ACC112 (cell line): ENCODE measurements around the gene PI4KA.

Experiments used
- H2AFZ ChIP-seq: fragments of 200-600 bp; sonication (generic); one replicate; pipeline ENCODE4 v1.6.0; 2017; ENCODE audit warnings: antibody characterized with exemption, low read length; ENCODE audit not compliant: unreplicated experiment
- H3K27ac ChIP-seq: fragments of 200-600 bp; sonication (generic); 2 replicates; pipeline ENCODE4 v1.5.1; 2014; ENCODE audit warnings: low read depth, mild to moderate bottlenecking, antibody characterized with exemption, low read length, moderate library complexity
- H3K27me3 ChIP-seq: fragments of 200-600 bp; sonication (generic); 2 replicates; pipeline ENCODE4 v1.6.1; 2014; ENCODE audit warnings: mild to moderate bottlenecking, antibody characterized with exemption, low read length, moderate library complexity, mixed read lengths; ENCODE audit not compliant: insufficient read depth
- H3K36me3 ChIP-seq: fragments of 200-600 bp; sonication (generic); 2 replicates; pipeline ENCODE4 v1.6.1; 2016; ENCODE audit warnings: mild to moderate bottlenecking, antibody characterized with exemption, low read length, moderate library complexity, mixed read lengths; ENCODE audit not compliant: insufficient read depth
- H3K4me1 ChIP-seq: fragments of 200-600 bp; sonication (generic); one replicate; pipeline ENCODE4 v1.6.1; 2016; ENCODE audit warnings: low read length, mixed read lengths; ENCODE audit not compliant: insufficient read depth, unreplicated experiment, control insufficient read depth
- H3K4me3 ChIP-seq: fragments of 200-600 bp; sonication (generic); 2 replicates; pipeline ENCODE4 v1.5.1; 2014; ENCODE audit warnings: mild to moderate bottlenecking, low read depth, low read length
- H3K79me2 ChIP-seq: fragments of 200-600 bp; sonication (generic); one replicate; pipeline ENCODE4 v1.6.0; 2016; ENCODE audit warnings: low read length; ENCODE audit not compliant: control insufficient read depth, unreplicated experiment, insufficient read depth

PI4KA gene

GRCh38 chr22:20877715-20878114 is 19.1 kb upstream of the PI4KA start:
- H2AFZ ChIP-seq = no peak overlapping the region
- H3K36me3 ChIP-seq = no peaks in the 10 kb centered on the region
- no peaks in the 10 kb centered on the region for H3K79me2 ChIP-seq
- no peak overlapping the region for H3K27ac ChIP-seq
- no peaks in the 10 kb centered on the region for H3K27me3 ChIP-seq
- no peak overlapping the region for H3K4me3 ChIP-seq
- no peaks in the 10 kb centered on the region for H3K4me1 ChIP-seq

GRCh38 chr22:20875296-20875695 is 16.7 kb upstream of the PI4KA start:
- no peaks in the 10 kb centered on the region for H3K36me3 ChIP-seq
- no peak overlapping the region for H2AFZ ChIP-seq
- H3K27me3 ChIP-seq = no peaks in the 10 kb centered on the region
- H3K4me3 ChIP-seq = no peak overlapping the region
- no peaks in the 10 kb centered on the region for H3K79me2 ChIP-seq
- H3K4me1 ChIP-seq = no peaks in the 10 kb centered on the region
- no peak overlapping the region for H3K27ac ChIP-seq

- no peak overlapping the region for H3K27ac ChIP-seq
- no peaks in the 10 kb centered on the region for H3K4me1 ChIP-seq
- no peaks in the 10 kb centered on the region for H3K36me3 ChIP-seq
- no peaks in the 10 kb centered on the region for H3K27me3 ChIP-seq
- no peaks in the 10 kb centered on the region for H3K79me2 ChIP-seq
- H3K4me3 ChIP-seq = no peak overlapping the region
- H2AFZ ChIP-seq = no peak overlapping the region
Observed at GRCh38 chr22:20873214-20873613, 14.6 kb upstream of the PI4KA start.

- H3K27ac ChIP-seq = no peak overlapping the region
- no peaks in the 10 kb centered on the region for H3K36me3 ChIP-seq
- no peak overlapping the region for H3K4me3 ChIP-seq
- no peaks in the 10 kb centered on the region for H3K27me3 ChIP-seq
- H2AFZ ChIP-seq = no peak overlapping the region
- H3K79me2 ChIP-seq = no peaks in the 10 kb centered on the region
- no peaks in the 10 kb centered on the region for H3K4me1 ChIP-seq
Observed at GRCh38 chr22:20869234-20869633, 10.6 kb upstream of the PI4KA start.

GRCh38 chr22:20868025-20868962 is 9.7 kb upstream of the PI4KA start:
- H3K79me2 ChIP-seq = no peaks in the 10 kb centered on the region

GRCh38 chr22:20867179-20868024 is 8.8 kb upstream of the PI4KA start:
- Histone ChIP-seq H3K4me1 (no peaks in the 10 kb centered on the region), H2AFZ (no peak overlapping the region), H3K27me3 (no peaks in the 10 kb centered on the region), H3K27ac (no peak overlapping the region), H3K36me3 (no peaks in the 10 kb centered on the region), H3K4me3 (no peak overlapping the region), H3K79me2 (no peaks in the 10 kb centered on the region)

More at GRCh38 chr22:20868025-20868962, 9.7 kb upstream of the PI4KA start:
- H3K27me3 ChIP-seq = no peaks in the 10 kb centered on the region
- no peak overlapping the region for H2AFZ ChIP-seq
- no peaks in the 10 kb centered on the region for H3K36me3 ChIP-seq
- H3K4me1 ChIP-seq = no peaks in the 10 kb centered on the region
- H3K4me3 ChIP-seq = no peak overlapping the region
- H3K27ac ChIP-seq = no peak overlapping the region

- no peak overlapping the region for H2AFZ ChIP-seq
- H3K36me3 ChIP-seq = no peaks in the 10 kb centered on the region
- no peak overlapping the region for H3K27ac ChIP-seq
- H3K4me3 ChIP-seq = no peak overlapping the region
- no peaks in the 10 kb centered on the region for H3K79me2 ChIP-seq
- H3K27me3 ChIP-seq = no peaks in the 10 kb centered on the region
- no peaks in the 10 kb centered on the region for H3K4me1 ChIP-seq
Observed at GRCh38 chr22:20866736-20867135, 8.1 kb upstream of the PI4KA start.

GRCh38 chr22:20865875-20866445 is 7.3 kb upstream of the PI4KA start:
- H3K4me1 ChIP-seq = no peaks in the 10 kb centered on the region
- H3K27me3 ChIP-seq = no peaks in the 10 kb centered on the region
- no peak overlapping the region for H3K4me3 ChIP-seq
- H3K36me3 ChIP-seq = no peaks in the 10 kb centered on the region
- no peak overlapping the region for H3K27ac ChIP-seq
- H2AFZ ChIP-seq = no peak overlapping the region
- H3K79me2 ChIP-seq = no peaks in the 10 kb centered on the region

- Histone ChIP-seq H3K4me1 (no peaks in the 10 kb centered on the region), H2AFZ (no peak overlapping the region), H3K79me2 (no peaks in the 10 kb centered on the region), H3K27me3 (no peaks in the 10 kb centered on the region), H3K4me3 (no peak overlapping the region), H3K36me3 (no peaks in the 10 kb centered on the region), H3K27ac (no peak overlapping the region)
Observed at GRCh38 chr22:20865331-20865730, 6.7 kb upstream of the PI4KA start.

GRCh38 chr22:20864186-20864908 is 5.7 kb upstream of the PI4KA start:
- H3K79me2 ChIP-seq = no peaks in the 10 kb centered on the region
- no peak overlapping the region for H2AFZ ChIP-seq
- H3K4me3 ChIP-seq = no peak overlapping the region
- no peak overlapping the region for H3K27ac ChIP-seq
- H3K36me3 ChIP-seq = no peaks in the 10 kb centered on the region
- no peaks in the 10 kb centered on the region for H3K4me1 ChIP-seq
- H3K27me3 ChIP-seq = no peaks in the 10 kb centered on the region
